ENCODE results near the gene S100P.

S100P gene

GRCh38 chr4:6697131-6697530 lies 3.5 kb downstream of the S100P start:
- no peak for DNase-seq (ENCODE audit: low read depth)

GRCh38 chr4:6699388-6699787 lies 5.7 kb downstream of the S100P start:
- no peak for DNase-seq (ENCODE audit: low read depth)

GRCh38 chr4:6699903-6700302 lies 6.2 kb downstream of the S100P start:
- DNase-seq (ENCODE audit: low read depth): no peak

- no peak for DNase-seq (ENCODE audit: low read depth)
These were observed 7.7 kb downstream of the S100P start for GRCh38 chr4:6701371-6701770.

- DNase-seq (ENCODE audit: low read depth): no peak
These were observed 9.1 kb downstream of the S100P start for GRCh38 chr4:6702761-6703160.

GRCh38 chr4:6703786-6704185 lies 10.1 kb downstream of the S100P start:
- DNase-seq (ENCODE audit: low read depth): no peak

- no peak for DNase-seq (ENCODE audit: low read depth)
These were observed 12.0 kb downstream of the S100P start for GRCh38 chr4:6705646-6706045.

- DNase-seq (ENCODE audit: low read depth): no peak
These were observed 12.5 kb downstream of the S100P start for GRCh38 chr4:6706173-6706572.

- peak; percentile 96 for DNase-seq (ENCODE audit: low read depth)
These were observed 15.8 kb downstream of the S100P start, which contains the start of gene MRFAP1L1 for GRCh38 chr4:6709230-6710114. TSS of gene MRFAP1L1 (minus strand) at chr4:6709865. CDS start at chr4:6709629, 236 bp downstream.

- no peak for DNase-seq (ENCODE audit: low read depth)
These were observed 16.6 kb downstream of the S100P start for GRCh38 chr4:6710282-6710681.

GRCh38 chr4:6710996-6711395 lies 17.3 kb downstream of the S100P start:
- DNase-seq (ENCODE audit: low read depth): no peak

- no peak for DNase-seq (ENCODE audit: low read depth)
These were observed 21.3 kb downstream of the S100P start for GRCh38 chr4:6714954-6715353.

GRCh38 chr4:6715704-6716017 lies 22.0 kb downstream of the S100P start:
- DNase-seq (ENCODE audit: low read depth): no peak

- peak; percentile 80 for DNase-seq (ENCODE audit: low read depth)
These were observed 22.6 kb downstream of the S100P start, which contains the start of gene BLOC1S4 for GRCh38 chr4:6716018-6716911. TSS of gene BLOC1S4 (plus strand) at chr4:6716174. CDS start at chr4:6716210, 36 bp downstream.

- no peak for DNase-seq (ENCODE audit: low read depth)
These were observed 23.4 kb downstream of the S100P start for GRCh38 chr4:6716958-6717655.

- no peak for DNase-seq (ENCODE audit: low read depth)
These were observed 25.4 kb downstream of the S100P start for GRCh38 chr4:6718932-6719610.

GRCh38 chr4:6719611-6720179 lies 26.0 kb downstream of the S100P start:
- no peak for DNase-seq (ENCODE audit: low read depth)

GRCh38 chr4:6720202-6720699 lies 26.6 kb downstream of the S100P start:
- DNase-seq (ENCODE audit: low read depth): peak; percentile 53

GRCh38 chr4:6721121-6721520 lies 27.4 kb downstream of the S100P start:
- DNase-seq (ENCODE audit: low read depth): no peak

GRCh38 chr4:6722891-6723290 lies 29.2 kb downstream of the S100P start:
- DNase-seq (ENCODE audit: low read depth): no peak

GRCh38 chr4:6723851-6724250 lies 30.2 kb downstream of the S100P start:
- no peak for DNase-seq (ENCODE audit: low read depth)
